WERI-Rb-1 (cell line): ENCODE measurements around the gene CRACDL.

Experiments used
- DNase-seq: peaks from one replicate; pipeline ENCODE4 v3.0.0-alpha.2; 2020
- H3K27ac ChIP-seq: fragments of 250-450 bp; sonication (Bioruptor Pico); 2 replicates; pipeline ENCODE4 v1.5.1; 2020; ENCODE audit warnings: mild to moderate bottlenecking, moderate library complexity
- H3K27me3 ChIP-seq: fragments of 250-450 bp; sonication (Bioruptor Pico); 2 replicates; pipeline ENCODE4 v1.5.1; 2021; ENCODE audit warnings: mild to moderate bottlenecking, low read depth, moderate library complexity; ENCODE audit not compliant: insufficient read depth, severe bottlenecking
- H3K36me3 ChIP-seq: fragments of 250-450 bp; sonication (Bioruptor Pico); 2 replicates; pipeline ENCODE4 v1.5.1; 2020; ENCODE audit warnings: mild to moderate bottlenecking, moderate library complexity
- H3K4me3 ChIP-seq: 2 replicates; pipeline ENCODE4 v1.5.1; 2011; ENCODE audit warnings: low read depth, mild to moderate bottlenecking, control low read depth, low read length
- H3K9me3 ChIP-seq: fragments of 250-450 bp; sonication (Bioruptor Pico); 2 replicates; pipeline ENCODE4 v1.5.1; 2021; ENCODE audit warnings: mild to moderate bottlenecking, moderate library complexity; ENCODE audit not compliant: severe bottlenecking
- TF ChIP-seq, protein P1 (sequence below): IDR thresholded peaks from 2 replicates; pipeline ENCODE4 v1.5.1; 2011; ENCODE audit warnings: low read depth, mild to moderate bottlenecking, control low read depth, inconsistent platforms, low read length

The CRACDL gene

DNA sequence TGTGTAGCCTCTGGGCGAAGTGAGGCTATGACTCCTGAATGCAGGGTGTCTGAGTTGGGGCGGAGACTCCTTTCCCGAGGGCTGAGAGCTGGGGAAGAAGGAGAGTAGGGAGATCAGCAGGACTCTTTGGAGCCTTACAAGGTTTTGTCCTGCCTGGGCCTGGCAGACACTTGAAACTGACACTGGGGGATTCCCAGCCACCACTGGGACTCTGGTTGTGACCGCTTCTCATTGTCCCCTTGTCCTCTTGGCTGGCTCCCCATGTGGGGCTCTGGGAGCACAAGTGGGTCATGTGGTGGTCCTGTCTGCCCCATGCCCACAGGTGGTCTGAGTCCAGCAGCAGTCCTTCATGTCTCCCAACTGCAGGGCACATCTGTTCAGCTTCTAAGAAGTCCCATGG lies 126.9 kb downstream of the CRACDL start:
- H3K27me3 ChIP-seq, result no peaks in the 10 kb centered on the region
- no peak overlapping the region for H3K27ac ChIP-seq
- no peak for DNase-seq
- TF ChIP-seq, protein P1, sequence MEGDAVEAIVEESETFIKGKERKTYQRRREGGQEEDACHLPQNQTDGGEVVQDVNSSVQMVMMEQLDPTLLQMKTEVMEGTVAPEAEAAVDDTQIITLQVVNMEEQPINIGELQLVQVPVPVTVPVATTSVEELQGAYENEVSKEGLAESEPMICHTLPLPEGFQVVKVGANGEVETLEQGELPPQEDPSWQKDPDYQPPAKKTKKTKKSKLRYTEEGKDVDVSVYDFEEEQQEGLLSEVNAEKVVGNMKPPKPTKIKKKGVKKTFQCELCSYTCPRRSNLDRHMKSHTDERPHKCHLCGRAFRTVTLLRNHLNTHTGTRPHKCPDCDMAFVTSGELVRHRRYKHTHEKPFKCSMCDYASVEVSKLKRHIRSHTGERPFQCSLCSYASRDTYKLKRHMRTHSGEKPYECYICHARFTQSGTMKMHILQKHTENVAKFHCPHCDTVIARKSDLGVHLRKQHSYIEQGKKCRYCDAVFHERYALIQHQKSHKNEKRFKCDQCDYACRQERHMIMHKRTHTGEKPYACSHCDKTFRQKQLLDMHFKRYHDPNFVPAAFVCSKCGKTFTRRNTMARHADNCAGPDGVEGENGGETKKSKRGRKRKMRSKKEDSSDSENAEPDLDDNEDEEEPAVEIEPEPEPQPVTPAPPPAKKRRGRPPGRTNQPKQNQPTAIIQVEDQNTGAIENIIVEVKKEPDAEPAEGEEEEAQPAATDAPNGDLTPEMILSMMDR, result no peak
- H3K9me3 ChIP-seq, result no peaks in the 10 kb centered on the region
- H3K36me3 ChIP-seq, result no peaks in the 10 kb centered on the region
- H3K4me3 ChIP-seq, result no peak overlapping the region

DNA sequence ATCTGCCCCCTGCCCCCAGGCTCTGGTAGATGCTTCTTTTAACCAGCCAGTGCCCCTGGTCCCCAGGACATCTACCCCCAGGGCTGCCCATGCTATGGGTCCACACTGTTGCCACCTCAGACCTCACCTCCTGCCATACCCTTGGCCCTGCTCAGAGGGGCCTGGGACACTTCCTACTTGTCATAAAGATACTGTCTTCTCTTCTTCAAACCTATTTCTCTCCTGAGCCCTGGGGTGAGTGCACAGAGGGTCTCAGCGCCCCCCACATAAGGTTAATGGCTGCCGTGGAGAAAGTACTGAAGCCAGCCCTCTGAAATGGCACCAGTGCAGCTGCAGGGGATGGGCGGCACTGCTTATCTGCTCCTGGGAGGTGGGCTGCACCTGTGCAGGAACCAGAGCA lies 127.5 kb downstream of the CRACDL start:
- no peak for DNase-seq
- no peaks in the 10 kb centered on the region for H3K36me3 ChIP-seq
- H3K4me3 ChIP-seq, result no peak overlapping the region
- no peaks in the 10 kb centered on the region for H3K27me3 ChIP-seq
- H3K9me3 ChIP-seq, result no peaks in the 10 kb centered on the region
- H3K27ac ChIP-seq, result no peak overlapping the region
- TF ChIP-seq, protein P1, result no peak

DNA sequence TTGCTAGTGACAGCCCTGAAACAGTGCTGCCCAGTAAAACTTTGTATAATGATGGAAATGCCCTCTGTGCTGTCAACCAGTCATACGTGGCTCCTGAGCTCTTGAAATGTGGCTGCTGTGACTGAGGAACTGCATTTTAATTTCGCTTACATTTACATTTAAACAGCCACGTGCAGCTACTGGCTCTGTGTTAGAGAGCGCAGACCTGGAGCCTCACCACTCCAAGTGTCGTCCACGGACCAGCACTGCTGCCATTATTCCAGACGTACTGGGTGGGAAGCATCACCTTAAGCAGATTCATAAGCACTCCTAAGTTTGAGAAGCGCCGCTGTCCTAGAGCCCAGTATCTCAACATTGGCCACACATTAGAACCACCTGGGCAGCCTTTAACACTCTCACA lies 128.1 kb downstream of the CRACDL start:
- TF ChIP-seq, protein P1, result no peak
- no peak for DNase-seq
- Histone ChIP-seq H3K27ac (no peak overlapping the region), H3K9me3 (no peaks in the 10 kb centered on the region), H3K27me3 (no peaks in the 10 kb centered on the region), H3K4me3 (no peak overlapping the region), H3K36me3 (no peaks in the 10 kb centered on the region)

DNA sequence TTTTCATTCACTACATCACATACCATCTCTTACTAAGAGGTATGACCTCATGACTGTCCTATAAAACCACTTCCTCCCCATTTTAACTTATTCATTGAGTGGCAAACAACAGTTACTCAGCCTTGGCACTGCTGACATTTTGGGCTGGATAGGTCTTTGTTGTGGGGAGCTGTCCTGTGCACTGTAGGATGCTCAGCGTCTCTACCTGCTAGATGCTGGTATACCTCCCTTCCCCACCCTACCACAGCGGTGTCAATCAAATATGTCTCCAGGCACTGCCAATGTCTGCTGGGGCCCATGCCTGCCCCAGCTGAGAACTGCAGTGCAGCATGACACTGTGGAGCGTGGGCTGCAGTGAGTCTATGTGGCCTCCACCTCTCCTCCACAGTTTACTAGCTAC lies 128.8 kb downstream of the CRACDL start:
- no peak for DNase-seq
- Histone ChIP-seq H3K27me3 (no peaks in the 10 kb centered on the region), H3K9me3 (no peaks in the 10 kb centered on the region), H3K4me3 (no peak overlapping the region), H3K36me3 (no peaks in the 10 kb centered on the region), H3K27ac (no peak overlapping the region)
- TF ChIP-seq, protein P1, result no peak

DNA sequence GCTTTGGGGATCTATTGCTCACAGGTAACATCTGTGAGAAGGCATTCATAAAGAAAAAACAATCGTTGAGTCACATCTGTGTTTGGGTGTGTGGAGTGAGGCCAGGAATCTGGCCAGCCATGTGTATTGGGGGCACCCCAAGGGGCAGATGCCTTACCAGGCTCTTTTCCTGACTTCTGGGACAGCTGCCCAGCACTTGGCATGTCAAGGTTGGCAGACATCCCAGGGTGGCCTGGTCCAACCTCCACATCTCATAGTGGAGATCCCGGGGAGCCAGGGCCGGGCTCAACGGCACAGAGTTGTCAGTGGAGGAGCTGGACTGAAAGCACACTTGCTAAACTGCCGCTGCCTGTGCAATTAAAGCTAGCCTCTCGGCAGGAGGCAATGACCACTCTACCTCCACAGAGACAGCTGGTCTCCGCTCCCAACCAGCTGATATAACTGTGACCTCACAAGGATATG lies 129.8 kb downstream of the CRACDL start:
- no peaks in the 10 kb centered on the region for H3K27me3 ChIP-seq
- H3K27ac ChIP-seq, result no peak overlapping the region
- no peak overlapping the region for H3K4me3 ChIP-seq
- TF ChIP-seq, protein P1, result no peak
- H3K36me3 ChIP-seq, result no peaks in the 10 kb centered on the region
- no peaks in the 10 kb centered on the region for H3K9me3 ChIP-seq
- no peak for DNase-seq

DNA sequence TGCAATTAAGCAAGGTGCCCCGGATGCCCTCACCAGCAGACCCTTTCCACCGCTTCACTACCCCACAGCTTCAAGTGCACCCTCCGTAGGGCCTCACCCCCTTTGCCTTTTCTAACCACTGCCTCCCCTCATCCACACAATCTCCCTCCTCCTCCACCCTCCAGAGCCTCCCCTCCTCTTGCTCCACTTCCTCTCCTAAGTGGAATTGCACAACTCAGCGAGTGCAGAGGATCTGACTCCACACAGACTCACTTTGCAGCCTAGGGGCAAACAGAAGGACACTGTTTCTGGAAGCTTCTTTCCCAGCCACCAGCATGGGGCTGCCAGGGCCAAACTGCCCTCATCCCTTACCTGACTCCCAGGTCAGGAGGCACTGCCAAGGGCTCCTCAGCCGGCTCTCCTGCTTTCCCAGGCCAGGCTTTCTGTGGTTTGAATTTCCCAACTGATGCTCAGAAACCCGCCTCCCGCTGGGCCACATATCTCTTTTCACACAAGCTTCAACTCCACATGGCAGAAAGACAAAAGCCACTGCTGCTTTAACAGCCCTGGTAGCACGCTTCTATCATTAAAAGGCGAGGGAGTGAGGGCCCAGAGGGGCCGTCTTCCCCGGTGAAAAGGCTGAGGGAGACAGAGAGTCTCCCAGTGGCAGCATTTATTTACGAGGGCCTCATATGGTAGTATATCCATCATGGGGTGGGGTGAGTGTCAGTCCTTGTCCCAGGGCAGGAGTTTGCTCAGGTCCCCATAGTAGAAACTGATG lies 130.4 kb downstream of the CRACDL start:
- no peaks in the 10 kb centered on the region for H3K9me3 ChIP-seq
- no peak overlapping the region for H3K4me3 ChIP-seq
- H3K27me3 ChIP-seq, result no peaks in the 10 kb centered on the region
- H3K27ac ChIP-seq, result no peak overlapping the region
- H3K36me3 ChIP-seq, result no peaks in the 10 kb centered on the region
- no peak for DNase-seq
- TF ChIP-seq, protein P1, result no peak
